Erythroblast (primary cell): ENCODE measurements around the gene BPIFB1.

Experiments used
- DNase-seq, 2 experiments: peaks; one replicate each; lab custom pipeline; 2025; lab: John Stamatoyannopoulos, UW
- GATA1 ChIP-seq: IDR thresholded peaks from 2 replicates; pipeline ENCODE4 v1.6.1; 2011; ENCODE audit warnings: low read depth, mild to moderate bottlenecking, control low read depth, low read length, moderate library complexity
- POLR2A ChIP-seq: IDR thresholded peaks from 2 replicates; pipeline ENCODE4 v1.6.1; 2011; ENCODE audit warnings: mild to moderate bottlenecking, low read length

Gene BPIFB1

DNA sequence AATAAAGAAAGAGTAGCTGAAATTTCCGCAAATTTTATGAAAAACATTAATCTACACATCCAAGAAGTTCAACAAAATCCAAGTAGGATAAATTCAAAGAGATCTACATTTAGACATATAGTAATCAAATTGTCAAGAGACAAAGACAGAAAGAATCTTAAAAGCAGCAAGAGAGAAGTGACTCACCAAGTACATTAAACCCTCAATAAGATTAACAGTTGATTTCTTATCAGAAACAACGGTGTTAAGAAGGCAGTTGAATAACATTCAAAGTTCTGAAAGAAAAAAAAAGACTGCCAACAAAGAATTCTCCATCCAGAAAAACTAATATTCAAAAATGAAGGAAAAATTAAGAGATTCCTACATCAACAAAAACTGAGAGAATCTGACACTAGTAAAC, 28.0 kb upstream of the BPIFB1 start:
- no peak for DNase-seq
- no peak for TF ChIP-seq POLR2A
- no peak for TF ChIP-seq GATA1

GRCh38 chr20:33257237-33257636, 25.8 kb upstream of the BPIFB1 start:
- no peak for DNase-seq

DNA sequence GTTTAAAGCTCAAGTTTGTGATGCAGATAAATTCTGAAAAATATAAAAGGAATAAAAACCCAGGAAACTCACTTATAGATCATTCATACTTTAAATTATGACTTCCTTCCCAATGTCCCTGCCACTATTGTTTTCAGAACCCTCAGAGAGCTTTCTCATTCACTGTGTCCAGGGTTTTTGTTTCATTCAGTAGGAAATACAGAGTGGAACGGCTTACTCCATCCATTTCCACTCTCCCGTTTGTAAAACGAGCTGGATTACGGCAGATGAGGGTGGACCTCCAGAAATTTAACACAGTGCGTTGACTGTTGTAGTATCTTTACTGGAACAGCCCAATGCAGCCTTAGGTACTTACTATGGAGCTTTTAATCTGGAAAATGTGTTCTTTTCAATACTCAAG, 23.6 kb upstream of the BPIFB1 start:
- TF ChIP-seq GATA1 (no peak), POLR2A (no peak)
- DNase-seq = no peak

More at GRCh38 chr20:33257237-33257636, 25.8 kb upstream of the BPIFB1 start:
- TF ChIP-seq GATA1 = no peak
- no peak for TF ChIP-seq POLR2A

GRCh38 chr20:33261465-33261864, 21.5 kb upstream of the BPIFB1 start:
- no peak for TF ChIP-seq POLR2A
- DNase-seq = no peak

DNA sequence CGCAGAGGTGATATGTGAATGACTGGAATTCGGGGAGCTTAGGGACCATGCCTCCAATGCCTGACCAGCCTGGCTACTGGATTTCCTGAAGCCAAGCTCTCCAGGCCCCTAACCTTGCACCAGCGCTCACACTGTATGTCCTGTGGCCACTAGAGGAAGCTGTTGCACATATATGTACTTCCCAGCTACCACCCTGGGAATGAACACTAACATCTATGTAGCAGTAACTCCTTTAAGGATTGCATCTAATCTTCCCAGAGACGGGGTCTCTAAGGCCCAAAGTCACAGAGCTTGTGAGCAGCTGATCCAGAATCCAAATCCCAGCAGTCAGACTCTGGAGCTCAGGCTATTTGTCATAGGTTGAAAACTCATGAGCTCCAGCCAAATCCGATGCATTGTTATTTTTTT, 20.4 kb upstream of the BPIFB1 start:
- TF ChIP-seq POLR2A = no peak
- TF ChIP-seq GATA1 = no peak
- peak; percentile 17 to 29 for DNase-seq

DNA sequence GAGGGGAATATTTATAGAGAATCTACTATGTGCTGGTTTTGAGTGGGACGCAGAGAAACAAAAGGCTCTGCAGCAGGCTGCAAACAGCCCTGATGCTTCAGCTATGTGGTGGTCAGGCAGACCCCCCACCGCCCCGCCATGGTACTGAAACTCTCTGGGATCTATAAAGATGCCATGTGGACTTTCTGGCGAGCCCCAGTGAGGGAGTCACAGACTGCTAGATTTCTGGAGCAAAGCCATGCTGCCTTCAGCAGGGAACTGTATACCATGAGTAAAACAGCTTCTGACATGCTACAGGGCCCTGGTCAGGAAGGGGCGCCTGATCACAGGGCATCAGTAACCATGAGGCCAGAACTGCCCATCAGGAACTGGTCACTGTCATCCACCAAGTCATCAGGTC, 19.2 kb upstream of the BPIFB1 start:
- no peak for DNase-seq
- TF ChIP-seq GATA1 (no peak), POLR2A (no peak)

DNA sequence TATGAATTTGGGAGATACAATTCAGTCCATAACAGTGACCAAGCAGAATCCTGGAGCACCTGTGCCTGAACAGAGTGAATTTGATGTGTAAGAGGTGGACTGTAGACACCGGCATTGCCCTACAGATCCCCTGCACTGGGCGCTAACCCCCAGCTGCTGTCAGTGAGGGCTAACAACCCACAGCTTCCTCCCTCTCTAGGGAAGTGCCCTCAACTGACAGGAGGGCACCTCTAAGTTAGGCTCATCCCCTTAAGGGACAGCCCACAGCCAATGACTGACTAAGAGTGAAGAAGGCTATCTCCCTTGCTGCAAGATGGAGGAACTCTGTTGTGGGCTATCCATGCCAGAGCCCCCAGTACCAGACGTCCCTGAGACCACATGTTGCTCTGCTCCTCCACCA, 15.3 kb upstream of the BPIFB1 start:
- TF ChIP-seq POLR2A (no peak), GATA1 (no peak)
- DNase-seq = no peak

GRCh38 chr20:33272155-33272873, 10.7 kb upstream of the BPIFB1 start:
- TF ChIP-seq POLR2A (no peak), GATA1 (no peak)
- no peak for DNase-seq

DNA sequence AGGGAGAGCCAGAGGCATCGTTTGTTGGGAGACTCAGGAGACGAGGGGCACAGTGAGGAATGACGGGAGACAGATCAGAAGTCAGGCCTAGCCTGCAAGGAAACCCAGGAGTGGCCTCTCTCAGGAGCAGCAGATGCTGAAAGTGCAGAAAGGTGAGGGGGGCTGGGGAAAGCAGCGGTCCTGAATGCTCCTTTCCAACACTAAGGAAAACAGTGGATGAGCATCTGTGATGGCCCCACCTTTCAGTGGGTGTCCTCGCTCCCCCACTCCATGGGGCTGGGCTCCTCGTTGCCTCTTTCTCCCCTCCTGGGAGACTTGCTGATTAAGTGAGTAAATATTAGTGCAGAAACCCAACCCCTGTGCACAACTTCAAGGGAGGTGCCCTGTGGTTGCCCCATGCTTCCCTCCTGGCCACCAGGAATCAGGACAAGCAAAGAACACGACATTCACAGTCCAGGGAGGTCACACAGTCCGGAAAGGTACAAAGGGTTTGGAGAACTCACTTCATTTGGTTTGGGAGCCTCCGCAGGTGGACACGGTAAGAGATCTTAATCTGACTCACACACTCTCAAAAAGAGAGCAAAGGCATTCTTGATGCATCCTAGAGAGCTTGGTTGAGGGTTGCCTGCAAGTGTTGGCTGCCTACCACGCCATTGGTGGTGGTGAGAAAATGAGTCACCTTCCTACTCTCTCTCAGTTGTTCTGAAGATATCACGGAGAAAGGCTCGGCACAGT, 9.7 kb upstream of the BPIFB1 start:
- no peak for TF ChIP-seq GATA1
- no peak for TF ChIP-seq POLR2A
- DNase-seq = no peak

GRCh38 chr20:33275215-33275614, 7.8 kb upstream of the BPIFB1 start:
- DNase-seq = no peak
- TF ChIP-seq GATA1 (no peak), POLR2A (no peak)

DNA sequence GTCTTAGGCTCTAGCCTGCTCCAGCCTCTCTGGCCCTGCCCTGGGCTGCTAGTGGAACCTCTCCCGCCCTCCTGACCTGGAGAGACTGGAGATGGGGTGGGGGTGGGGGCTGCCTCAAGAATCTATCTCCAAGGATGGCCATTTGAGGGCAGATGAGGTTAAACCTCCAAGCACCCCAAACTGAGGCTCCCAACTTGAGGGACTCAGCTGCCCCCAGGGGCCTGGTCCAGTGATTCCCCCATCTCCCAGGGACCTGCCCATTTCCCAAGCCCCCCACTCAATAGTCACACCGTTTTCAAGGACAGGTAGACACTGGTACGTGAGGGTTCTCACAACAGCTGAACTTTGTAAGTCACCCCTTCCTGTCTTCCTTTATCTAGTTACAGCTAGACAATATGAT, 7.1 kb upstream of the BPIFB1 start:
- DNase-seq = no peak
- TF ChIP-seq POLR2A = no peak

GRCh38 chr20:33276303-33277113, 6.5 kb upstream of the BPIFB1 start:
- TF ChIP-seq POLR2A (no peak), GATA1 (no peak)
- no peak for DNase-seq

- no peak for TF ChIP-seq GATA1
- TF ChIP-seq POLR2A = no peak
- DNase-seq = no peak
These were observed 5.3 kb upstream of the BPIFB1 start for GRCh38 chr20:33277471-33278441.
